22Rv1 (cell line): ENCODE data around the gene EPHA3.

Experiments used
- H3K27ac ChIP-seq: fragments of 450-650 bp; 2 replicates; pipeline ENCODE4 v1.5.1; 2017
- ZFX ChIP-seq: fragments of 450-650 bp; IDR thresholded peaks from 2 replicates; pipeline ENCODE4 v1.6.1; 2017; ENCODE audit warnings: antibody characterized with exemption, borderline replicate concordance
- TF ChIP-seq, protein P1 (sequence below): fragments of 450-650 bp; IDR thresholded peaks from 2 replicates; pipeline ENCODE4 v1.5.1; 2017; ENCODE audit warnings: mild to moderate bottlenecking

The EPHA3 gene

GRCh38 chr3:89280301-89280700 is 172.9 kb downstream of the EPHA3 start:
- TF ChIP-seq, protein P1, sequence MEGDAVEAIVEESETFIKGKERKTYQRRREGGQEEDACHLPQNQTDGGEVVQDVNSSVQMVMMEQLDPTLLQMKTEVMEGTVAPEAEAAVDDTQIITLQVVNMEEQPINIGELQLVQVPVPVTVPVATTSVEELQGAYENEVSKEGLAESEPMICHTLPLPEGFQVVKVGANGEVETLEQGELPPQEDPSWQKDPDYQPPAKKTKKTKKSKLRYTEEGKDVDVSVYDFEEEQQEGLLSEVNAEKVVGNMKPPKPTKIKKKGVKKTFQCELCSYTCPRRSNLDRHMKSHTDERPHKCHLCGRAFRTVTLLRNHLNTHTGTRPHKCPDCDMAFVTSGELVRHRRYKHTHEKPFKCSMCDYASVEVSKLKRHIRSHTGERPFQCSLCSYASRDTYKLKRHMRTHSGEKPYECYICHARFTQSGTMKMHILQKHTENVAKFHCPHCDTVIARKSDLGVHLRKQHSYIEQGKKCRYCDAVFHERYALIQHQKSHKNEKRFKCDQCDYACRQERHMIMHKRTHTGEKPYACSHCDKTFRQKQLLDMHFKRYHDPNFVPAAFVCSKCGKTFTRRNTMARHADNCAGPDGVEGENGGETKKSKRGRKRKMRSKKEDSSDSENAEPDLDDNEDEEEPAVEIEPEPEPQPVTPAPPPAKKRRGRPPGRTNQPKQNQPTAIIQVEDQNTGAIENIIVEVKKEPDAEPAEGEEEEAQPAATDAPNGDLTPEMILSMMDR: no peak
- no peak for TF ChIP-seq ZFX

GRCh38 chr3:89280822-89281365 is 173.5 kb downstream of the EPHA3 start:
- H3K27ac ChIP-seq: no peak overlapping the region
- TF ChIP-seq ZFX: no peak

More at GRCh38 chr3:89280301-89280700, 172.9 kb downstream of the EPHA3 start:
- H3K27ac ChIP-seq: no peak overlapping the region

DNA sequence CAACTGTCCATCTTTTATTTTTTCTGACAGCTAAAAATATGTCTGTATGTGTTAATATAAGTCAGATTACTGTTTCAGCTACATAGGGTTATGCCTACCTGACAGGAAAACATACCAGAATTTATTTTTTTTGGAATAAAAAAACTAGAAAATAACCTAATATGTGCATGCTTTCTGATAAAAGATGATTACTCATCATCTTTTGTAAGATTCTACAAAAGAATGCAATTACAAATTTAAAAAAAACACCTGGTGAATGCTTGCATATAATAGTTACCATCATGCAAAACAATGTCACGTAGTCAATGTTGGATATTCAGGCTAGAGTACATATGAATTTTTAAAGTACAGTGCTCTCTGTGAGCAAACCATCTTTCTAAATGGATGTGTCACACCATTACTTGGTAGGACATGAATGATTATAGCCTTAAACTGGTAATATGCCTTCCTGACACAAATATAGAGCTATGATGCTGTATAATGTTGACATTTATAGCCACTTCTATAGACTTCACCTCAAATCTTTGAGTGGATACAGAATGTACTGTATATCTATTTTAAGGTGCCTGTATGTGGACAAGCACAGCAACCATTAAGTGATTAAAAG is 180.6 kb downstream of the EPHA3 start:
- no peak overlapping the region for H3K27ac ChIP-seq
- no peak for TF ChIP-seq ZFX
- TF ChIP-seq, protein P1: no peak

DNA sequence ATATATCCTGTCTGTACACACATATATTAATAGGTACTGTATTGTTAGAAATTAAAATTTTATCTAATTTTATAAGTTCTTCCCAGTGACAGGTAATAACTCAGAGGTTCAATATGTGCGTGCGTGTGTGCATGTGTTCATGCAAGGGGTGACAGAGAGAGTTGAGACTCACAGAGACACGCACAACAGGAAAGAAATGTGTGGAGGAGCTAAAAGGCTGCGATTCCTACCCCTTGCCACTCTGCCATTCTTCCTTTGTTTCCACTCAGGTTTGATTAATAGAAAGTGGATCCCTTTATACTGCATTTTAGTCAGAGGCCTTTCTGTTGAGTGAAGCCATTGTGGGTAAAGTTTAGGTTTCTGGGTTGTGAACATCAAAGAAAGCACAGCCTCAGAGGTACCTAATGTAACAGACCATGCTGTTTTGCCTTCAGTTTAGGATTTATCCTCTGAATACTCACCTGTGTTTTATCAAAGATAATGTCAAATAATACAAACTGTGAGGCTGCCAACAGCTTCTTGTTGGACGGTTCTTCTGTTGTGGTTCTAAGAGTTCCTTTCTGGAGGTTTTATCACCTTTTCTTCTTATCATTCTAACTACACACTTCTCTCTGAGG is 182.3 kb downstream of the EPHA3 start:
- H3K27ac ChIP-seq: no peak overlapping the region
- TF ChIP-seq, protein P1: no peak
- no peak for TF ChIP-seq ZFX

- H3K27ac ChIP-seq: no peak overlapping the region
Measured at GRCh38 chr3:89297199-89297598, 189.8 kb downstream of the EPHA3 start.

GRCh38 chr3:89300526-89300925 is 193.1 kb downstream of the EPHA3 start:
- TF ChIP-seq, protein P1: no peak
- no peak for TF ChIP-seq ZFX
- H3K27ac ChIP-seq: no peak overlapping the region

More at GRCh38 chr3:89297199-89297598, 189.8 kb downstream of the EPHA3 start:
- TF ChIP-seq, protein P1: no peak
- no peak for TF ChIP-seq ZFX

- no peak overlapping the region for H3K27ac ChIP-seq
- TF ChIP-seq ZFX: no peak
- TF ChIP-seq, protein P1: no peak
Measured at GRCh38 chr3:89300981-89301380, 193.6 kb downstream of the EPHA3 start.
